KG1 (cell line): ENCODE data around the gene H6PD.

Source experiments
- DNase-seq: peaks from one replicate; lab custom pipeline; 2025; lab: John Stamatoyannopoulos, UW

The H6PD gene

DNA sequence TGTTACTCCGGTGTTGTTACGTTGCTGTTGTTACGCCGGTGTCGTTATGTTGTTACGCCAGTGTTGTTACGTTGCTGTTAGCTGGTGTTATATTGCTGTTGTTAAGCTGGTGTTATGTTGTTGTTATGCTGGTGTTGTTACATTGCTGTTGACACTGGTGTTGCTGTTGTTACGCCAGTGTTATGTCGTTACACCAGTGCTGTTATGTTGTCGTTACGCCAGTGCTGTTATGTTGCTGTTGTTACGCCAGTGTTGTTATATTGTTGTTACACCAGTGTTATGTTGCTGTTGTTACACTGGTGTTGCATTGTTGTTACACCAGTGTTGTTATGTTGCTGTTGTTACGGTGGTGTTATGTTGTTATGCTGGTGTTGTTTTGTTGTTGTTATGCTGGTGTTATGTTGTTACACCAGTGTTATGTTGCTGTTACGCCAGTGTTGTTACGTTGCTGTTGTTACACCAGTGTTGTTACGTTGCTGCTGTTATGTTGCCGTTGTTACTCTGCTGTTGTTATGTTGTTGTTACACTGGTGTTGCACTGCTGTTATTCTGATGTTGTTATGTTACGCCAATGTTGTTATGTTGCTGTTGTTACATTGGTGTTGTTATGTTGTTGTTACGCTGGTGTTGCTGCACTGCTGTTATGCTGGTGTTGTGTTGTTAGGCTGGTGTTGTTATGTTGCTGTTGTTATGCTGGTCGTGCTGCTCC lies 25.6 kb downstream of the H6PD start:
- DNase-seq: no peak

DNA sequence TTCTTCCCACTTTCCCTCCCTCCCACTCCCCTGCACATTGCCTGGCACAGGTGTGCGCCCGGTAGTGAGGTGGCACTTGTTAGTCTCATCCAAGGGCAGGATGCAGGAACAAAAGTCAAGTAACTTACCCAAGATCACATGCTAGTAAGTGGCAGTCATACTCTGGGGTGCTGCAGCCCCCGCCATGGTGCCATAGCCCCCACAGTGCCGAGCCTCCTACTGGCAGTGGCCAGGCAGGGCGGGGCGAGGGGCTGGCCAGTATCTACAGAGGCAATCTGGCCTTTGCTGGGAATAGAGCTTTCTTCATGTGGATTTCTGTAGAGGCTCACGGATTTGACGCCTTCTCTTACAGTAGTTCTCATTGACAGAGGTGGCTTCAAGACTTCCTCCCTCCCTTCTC lies 26.9 kb downstream of the H6PD start:
- DNase-seq: no peak

DNA sequence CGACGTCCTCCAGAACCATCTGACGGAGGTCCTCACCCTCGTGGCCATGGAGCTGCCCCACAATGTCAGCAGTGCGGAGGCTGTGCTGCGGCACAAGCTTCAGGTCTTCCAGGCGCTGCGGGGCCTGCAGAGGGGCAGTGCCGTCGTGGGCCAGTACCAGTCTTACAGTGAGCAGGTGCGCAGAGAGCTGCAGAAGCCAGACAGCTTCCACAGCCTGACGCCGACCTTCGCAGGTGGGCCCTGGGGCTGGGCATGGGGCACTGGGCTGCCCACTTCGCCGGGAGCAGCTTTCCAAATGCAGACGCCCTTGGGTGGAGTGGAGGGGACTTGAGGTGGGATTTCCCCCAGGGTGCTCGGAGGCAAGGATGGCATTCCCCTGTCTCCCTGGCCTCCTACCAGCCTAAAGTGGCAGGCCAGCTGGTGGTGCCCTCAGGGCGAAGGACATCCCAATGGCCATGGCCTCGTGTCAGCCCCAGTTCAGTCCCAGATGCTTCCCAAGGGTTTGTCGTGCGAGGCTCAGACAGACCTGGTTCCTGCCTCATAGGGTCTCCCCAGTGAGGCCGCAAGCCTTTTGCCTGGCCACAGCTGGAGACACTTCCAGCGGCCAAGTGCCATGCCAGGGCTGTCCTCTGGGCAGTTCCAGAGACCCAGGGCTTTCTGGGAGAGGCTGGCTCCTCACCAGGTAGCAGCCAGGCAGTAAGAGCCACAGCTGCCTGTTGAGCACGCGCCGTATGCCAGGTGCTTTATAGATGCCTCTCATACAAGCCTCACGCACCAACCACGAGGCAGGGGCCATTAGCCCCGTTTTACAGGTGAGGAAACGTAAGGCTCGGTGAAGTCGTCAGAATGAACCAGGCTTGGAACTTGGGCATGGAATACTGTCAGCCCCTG lies 27.8 kb downstream of the H6PD start:
- no peak for DNase-seq

DNA sequence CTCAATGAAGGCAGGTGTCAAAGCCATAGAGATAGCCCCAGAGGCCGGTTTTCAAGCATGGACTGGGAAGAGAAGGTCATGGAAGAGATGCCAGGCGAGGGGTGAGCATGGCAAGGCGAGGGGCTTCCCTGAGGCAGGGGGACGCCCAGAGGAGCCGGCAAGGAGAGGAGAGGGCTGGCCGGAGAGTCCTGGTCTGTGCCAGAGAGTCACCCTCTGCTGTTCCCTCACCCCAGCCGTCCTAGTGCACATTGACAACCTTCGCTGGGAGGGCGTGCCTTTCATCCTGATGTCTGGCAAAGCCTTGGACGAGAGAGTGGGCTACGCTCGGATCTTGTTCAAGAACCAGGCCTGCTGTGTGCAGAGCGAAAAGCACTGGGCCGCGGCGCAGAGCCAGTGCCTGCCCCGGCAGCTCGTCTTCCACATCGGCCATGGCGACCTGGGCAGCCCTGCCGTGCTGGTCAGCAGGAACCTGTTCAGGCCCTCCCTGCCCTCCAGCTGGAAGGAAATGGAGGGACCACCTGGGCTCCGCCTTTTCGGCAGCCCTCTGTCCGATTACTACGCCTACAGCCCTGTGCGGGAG lies 28.8 kb downstream of the H6PD start:
- DNase-seq: no peak

DNA sequence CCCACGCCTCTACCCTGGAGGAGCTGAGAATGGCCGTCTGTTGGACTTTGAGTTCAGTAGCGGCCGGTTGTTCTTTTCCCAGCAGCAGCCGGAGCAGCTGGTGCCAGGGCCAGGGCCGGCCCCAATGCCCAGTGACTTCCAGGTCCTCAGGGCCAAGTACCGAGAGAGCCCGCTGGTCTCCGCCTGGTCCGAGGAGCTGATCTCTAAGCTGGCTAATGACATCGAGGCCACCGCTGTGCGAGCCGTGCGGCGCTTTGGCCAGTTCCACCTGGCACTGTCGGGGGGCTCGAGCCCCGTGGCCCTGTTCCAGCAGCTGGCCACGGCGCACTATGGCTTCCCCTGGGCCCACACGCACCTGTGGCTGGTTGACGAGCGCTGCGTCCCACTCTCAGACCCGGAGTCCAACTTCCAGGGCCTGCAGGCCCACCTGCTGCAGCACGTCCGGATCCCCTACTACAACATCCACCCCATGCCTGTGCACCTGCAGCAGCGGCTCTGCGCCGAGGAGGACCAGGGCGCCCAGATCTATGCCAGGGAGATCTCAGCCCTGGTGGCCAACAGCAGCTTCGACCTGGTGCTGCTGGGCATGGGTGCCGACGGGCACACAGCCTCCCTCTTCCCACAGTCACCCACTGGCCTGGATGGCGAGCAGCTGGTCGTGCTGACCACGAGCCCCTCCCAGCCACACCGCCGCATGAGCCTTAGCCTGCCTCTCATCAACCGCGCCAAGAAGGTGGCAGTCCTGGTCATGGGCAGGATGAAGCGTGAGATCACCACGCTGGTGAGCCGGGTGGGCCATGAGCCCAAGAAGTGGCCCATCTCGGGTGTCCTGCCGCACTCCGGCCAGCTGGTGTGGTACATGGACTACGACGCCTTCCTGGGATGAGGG lies 29.7 kb downstream of the H6PD start:
- DNase-seq: no peak

DNA sequence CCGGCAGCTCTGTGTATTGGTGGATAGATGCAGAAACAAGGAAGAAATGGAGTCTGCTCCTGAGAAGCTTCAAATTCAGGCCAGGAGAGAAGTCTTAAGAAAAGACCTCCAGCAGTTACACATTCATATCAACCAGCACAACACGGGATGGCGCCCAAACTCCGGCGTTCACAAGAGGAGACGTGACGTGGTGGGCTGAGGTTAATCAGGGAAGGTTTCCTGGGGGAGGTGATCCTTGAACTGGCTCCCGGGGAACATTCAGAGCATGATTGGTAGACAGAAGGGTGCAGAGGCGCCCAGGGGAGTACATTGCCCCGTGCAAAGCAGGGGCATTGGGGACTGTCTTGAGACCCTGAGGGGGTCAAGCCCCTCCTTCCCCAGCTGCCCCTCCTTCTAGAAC lies 30.5 kb downstream of the H6PD start:
- no peak for DNase-seq

DNA sequence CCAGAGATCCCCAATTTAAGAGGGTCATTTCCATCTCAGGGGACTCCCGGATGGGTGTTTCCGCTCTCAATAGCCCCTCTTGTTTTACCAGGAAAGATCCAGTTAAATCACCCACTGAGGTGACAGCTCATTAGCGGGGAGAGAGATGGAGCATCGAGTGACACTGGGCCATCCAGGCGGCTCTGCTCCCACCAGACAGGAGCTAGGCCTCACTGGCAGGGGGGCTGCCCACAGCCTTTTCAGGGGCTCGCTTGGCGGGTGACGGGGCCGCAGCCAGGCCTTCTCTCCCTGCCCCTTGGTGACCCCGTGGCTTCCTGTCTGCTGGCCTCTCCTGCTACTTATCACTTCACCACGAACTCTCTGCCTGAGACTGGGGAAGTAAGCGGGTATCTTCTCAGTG lies 31.4 kb downstream of the H6PD start:
- no peak for DNase-seq

DNA sequence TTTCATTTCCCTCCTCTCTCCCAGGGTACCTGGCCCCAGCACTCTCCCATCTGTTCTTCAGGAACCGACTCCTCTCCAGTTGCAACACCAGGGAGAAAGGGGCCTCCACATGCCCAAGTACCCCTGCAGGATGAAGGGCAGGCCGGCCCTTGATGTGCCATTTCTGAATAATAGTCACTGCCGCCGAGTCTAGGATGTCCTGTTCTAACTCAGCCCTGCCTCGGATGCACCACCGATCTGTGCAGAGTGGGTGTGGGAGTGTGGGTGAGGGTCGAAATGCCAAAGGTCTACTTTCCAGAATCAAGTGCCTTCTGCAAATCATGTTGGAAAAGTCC lies 32.7 kb downstream of the H6PD start:
- no peak for DNase-seq

DNA sequence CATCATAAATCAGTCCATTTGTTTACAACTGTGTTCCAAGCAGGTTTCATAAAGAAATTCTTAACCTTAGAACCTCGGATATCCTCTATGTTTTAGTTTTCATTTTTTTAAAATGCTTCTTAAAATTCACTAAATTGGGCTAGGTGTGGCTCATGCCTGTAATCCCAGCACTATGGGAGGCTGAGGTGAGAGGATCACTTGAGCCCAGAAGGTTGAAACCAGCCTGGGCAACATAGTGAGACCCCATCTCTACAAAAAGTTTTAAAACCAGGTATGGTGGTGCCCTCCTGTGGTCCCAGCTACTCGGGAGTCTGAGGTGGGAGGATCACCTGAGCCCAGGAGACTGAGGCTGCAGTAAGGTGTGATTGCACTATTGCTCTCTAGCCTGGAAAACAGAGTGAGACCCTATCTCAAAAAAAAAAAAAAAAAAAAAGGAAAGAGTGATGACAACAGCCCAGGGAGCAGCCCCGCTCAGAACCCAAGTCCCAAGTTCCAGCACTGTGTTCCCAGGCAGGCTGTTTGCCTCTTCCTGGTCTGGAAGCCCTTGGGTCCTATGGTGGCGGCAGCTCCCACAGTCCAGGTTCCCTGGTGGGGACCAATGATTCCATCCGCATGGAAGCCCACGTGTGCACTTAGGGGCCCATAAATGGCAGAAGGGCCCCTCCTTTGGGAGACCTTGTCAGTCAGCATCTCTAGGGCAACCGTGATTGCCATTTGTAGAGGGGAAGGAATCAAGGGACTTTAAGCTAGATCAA lies 33.4 kb downstream of the H6PD start:
- DNase-seq: no peak

DNA sequence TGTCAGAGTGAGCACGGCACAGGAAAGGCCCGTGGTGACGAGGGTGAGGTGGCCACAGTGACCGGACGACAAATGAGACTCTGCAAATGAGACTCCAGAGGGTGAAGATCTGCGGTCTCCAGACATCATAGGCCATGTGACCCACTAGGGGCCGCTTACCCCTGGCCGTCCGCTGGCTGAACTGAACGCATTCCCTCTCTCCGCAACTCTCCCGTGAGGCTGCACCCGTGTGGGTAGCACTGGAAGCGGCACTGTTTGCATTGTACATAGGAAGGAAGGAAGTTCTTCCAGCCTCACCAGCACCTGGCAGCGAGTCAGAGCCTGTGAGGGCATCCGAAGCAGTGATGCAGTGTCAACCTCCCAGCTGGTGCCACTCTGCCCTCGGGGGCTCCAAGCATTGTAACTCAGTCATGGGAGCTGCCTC lies 34.5 kb downstream of the H6PD start:
- no peak for DNase-seq

DNA sequence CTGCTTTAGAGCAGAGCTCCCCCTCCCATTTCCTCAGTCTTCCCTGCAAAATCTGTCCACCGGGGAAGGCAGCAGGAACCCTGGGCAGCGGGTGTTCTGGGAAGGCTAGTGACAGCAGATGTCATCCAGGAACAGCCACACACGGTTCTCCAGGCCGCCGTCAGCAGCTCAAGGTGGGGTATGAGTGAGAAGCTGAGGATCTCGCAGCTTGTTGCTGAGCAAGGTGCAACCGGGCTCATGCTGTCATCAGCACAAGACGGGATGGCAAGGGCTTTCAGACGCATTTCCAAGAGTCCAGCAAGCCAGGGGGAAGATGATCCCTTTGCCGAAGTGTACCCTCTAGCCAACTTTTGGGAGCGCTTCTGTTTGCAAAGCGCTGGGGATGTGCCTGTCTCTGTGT lies 35.1 kb downstream of the H6PD start:
- no peak for DNase-seq

DNA sequence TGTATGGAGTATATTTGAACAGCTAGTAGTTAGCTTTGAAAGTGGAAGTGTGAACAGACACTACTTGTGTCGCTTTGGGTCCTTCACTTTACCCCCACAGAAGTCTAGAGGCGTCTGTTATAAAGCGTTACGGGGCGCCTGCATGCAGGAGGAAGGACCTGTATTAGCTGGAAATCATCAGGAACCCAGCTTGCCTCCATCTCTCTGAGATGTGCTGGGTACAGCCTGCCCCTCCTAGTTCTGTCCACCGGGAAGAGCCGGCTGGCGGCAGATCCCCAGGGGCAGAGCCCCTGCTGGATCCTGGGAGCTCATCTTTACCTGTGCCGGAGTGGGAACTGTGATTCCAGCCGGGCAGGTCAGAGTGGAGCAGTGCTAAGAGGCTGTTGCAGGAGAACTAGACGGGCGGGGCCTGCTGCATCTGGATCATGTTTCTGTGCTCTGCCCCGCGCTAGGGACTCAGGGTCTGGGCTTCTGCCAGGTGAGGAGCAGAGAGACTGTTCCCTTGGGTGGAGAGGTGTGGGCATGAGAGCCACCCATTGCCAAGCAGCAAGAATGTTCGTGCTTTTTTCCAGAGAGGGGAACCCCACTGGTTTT lies 35.8 kb downstream of the H6PD start:
- no peak for DNase-seq

DNA sequence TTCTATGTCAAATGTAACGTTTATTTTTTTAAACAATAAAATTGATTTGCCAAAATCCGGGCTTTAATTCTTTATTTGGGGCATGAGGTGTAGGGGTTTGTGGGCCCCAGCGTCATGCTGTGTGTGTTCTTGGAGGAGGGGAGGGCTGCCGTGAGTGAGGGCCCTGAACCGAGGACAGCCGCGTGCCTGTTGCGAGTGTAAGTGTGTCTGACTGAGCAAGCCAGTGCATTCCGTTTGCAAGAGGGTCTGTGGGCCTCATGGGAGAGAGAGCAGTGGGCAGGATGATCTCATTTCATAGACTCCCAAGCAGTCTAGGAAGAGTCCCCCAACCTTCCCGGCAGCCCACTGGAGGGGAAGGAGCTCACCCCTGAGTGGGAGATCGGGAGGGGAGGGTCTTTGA lies 36.7 kb downstream of the H6PD start:
- no peak for DNase-seq

DNA sequence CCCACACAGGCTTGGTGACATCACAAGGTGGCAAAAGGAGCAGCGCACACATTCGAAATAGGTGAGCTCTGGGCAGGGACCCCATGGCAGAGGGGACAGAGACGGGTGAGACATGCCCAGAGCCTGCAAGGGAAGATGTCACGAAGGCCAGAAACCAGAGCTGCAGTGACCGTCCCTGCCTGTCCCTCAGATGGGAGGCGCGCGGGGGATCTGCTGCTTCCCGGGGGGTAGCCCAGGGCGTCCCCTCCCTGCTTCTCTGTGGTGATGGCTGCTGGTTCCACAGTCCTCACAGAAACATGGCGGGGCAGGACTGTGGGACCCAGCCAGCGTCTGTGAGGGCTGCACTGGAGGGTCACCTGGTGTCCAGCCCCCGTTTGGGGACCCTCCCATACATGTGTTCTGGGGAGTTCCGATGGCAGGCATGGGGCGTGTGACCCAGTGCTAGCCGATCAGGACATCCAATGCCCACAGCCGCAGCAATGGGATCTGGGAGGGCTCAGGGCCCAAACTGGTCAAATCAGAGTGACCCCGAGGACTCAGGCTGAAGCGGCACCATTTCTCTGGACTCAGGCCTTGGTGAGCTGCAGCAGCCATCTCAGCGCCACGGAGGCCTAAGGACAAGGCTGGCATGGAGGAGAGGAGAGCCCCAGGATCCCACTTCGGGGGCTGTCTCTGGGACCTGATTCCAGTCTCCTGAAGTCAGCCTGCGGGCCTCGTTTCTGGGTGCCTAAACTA lies 37.5 kb downstream of the H6PD start:
- DNase-seq: no peak

DNA sequence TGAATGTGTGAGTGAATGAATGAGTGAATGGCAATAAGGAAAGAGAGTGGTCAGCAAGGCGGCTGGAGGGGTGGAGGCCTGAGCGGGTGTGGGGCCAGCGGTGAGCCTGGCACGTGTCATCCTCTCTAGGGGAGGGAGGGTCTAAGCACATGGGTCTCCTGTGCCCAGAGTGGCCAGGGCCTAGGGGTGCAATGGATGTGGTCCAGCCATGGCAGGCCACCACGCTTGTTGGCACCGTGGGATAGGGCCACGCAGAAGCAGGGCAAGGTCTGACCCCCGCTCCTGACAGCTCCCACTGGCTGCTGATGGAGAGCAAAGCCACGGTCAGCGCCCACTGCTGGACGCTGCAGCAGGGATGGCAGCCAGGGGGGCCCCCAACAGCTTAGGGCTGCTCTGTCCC lies 38.6 kb downstream of the H6PD start:
- DNase-seq: no peak

DNA sequence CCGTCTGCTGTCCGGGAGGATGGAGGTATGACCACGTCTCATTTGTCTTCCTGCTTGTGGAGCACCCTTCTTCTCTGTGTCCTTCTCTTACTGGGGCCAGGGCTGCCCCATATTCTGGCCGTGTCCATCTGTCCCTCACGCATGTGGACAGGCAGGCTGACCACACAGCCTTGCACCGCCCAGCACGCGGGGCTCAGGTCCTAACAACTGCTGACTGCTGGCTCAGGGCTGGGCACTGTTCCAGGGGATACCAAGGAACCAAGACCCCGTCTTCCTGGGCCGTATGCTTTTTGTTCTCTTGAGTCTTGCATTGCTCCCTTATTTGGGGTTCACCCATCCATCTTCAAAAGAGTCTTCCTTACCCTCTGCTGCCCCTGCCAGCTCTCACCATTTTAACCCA lies 40.6 kb downstream of the H6PD start:
- no peak for DNase-seq

DNA sequence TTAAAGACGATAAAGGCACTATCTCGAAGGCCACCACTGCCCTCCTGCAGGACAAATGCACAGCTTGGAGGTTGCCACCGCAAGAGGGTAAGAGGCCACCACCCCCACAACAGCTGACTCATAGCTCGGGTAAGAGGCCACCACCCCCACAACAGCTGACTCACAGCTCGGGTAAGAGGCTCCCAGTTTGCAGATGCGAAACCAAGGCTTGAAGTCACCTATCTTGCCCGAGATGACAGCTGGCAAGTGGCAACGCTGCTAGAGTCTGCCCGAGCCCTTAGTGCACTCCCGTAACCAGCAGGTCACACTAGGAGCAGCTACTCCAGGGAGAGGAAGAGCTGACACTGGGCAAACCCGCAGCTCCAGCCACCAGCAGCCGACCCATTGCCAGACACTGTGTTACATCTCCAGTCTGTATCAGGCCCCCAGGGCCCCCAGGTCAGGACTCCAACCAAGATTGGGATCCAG lies 41.0 kb downstream of the H6PD start:
- DNase-seq: peak; percentile 15

DNA sequence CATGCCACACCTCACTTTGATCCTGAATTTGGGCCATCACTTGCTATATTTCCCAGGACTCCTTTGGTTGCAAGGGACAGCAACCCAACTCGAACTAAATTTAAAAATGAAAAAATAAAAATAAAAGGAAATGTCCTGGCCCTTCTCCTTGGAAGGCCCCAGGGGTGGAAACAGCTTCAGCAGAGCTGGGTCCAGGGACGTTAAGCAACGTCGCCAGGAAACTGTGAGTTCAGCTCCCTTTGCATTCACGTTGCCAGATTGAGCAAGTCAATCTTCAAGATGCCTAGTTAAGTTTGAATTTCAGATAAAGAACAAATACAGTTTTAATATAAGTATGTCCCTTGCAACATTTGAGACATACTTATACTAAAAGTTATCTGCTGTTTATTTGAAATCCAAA lies 43.5 kb downstream of the H6PD start:
- no peak for DNase-seq

DNA sequence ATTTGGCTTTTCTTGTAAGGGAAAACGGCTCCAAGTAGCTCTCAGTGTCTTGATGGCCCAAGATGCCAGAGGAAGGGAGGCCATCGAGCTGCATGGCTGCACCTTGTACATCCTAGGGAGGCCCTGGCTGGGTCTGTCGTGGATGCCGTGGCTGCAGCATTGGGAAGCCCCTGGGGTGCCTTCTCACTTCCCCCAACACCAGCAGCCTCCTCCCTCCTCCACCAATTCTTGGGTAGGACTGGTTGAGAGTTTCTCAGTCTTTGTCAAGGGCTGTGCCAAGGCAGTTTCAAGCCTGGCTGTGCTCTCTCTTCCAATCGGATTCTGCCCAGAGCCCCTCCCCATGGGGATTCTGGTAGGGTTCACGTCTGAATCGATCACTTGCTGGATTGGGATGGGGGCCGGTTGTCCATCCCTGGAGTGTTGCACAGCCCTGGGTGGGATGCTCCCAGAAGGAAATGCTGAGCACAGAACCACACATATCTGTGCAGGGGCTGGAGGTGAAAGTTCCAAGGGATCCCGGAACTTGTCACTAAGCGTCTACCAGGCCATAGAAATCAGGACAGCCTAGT lies 44.1 kb downstream of the H6PD start:
- no peak for DNase-seq
